Measurements from ENCODE around the gene CRACDL.
"Not testable (repeated sequence)": the region's sequence is repeated elsewhere in the genome, so short reads cannot be mapped to it uniquely, and the experiment has no call there.

Gene CRACDL

GRCh38 chr2:98771721-98772524 is 164.1 kb downstream of the CRACDL start:
- peak; percentile 90 for DNase-seq

DNA sequence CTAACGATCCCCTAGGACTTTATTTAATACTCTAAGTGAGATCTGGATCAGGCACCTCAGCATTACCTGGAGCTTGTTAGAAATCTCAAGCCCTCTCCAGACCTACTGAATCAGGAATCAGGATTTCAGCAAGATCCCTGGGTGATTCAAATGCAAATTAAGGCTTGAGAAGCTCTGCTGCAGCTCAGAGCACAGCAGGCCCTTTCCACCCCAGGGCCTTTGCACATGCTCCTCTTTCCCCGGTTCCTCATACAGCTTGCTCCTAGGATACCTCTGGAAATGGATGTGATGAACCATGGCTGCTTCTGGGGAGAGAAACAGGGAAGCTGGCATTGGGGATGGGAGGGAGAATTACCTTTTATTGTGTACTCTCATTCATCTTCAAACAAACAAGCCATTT is 164.8 kb downstream of the CRACDL start:
- DNase-seq, result no peak

- no peak for DNase-seq
Measured at GRCh38 chr2:98769784-98770183, 166.2 kb downstream of the CRACDL start.

DNA sequence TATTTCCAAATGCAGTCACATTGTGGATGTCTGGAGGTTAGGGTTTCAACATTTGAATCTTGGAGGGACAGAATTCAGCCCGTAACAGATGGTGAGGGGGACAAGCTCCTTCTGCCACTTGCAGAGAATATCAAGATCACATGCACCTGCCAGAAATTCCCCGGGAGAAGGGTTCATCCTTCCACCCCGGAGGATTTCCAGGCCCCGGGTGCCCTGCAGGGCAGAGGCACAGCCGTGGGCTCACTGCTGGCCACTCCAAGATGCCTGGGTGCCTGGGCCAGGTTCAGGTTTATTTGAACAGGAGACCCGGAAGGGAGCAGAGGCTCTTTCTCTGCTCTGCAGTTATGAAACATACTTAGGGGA is 166.9 kb downstream of the CRACDL start:
- no peak for DNase-seq

DNA sequence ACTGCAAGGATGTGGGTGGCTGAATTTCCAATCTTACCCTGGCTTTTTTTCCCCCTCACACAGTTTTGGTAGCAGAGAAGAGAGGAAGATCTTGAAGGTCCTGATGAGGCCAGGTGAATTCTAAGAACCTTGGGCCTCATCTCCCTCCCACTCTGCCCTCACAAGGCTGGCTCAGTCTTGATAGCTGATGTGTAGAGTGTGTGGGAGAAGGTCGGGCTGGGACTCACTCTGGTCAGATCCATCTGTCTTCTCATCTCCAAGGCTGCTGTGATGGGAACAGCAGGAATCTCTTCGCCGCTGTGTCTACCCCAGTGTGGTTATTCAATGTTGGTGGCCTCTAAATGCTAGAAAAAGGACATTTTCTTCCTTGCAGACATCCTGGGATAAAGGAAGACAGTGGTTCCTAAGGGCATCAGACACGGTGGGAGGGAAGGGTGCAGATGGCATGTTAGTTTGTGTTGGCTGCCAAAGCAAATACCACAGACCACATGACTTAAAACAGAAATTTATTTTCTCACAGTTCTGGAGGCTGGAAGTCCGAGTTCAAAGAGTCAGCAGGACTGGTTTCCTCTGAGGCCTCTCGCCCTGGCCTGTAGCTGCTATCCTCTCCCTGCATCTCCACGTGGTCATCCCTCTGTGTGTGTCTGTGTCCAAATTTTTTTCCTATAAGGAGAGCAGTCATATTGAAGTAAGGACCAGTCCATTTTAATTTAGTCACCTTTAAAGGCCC is 167.5 kb downstream of the CRACDL start:
- peak; percentile 74 for DNase-seq

GRCh38 chr2:98764499-98764898 is 171.5 kb downstream of the CRACDL start:
- DNase-seq, result peak; percentile 88

GRCh38 chr2:98763209-98763951 is 172.6 kb downstream of the CRACDL start:
- no peak for DNase-seq

- DNase-seq, result no peak
Measured at GRCh38 chr2:98761909-98762308, 174.1 kb downstream of the CRACDL start.

GRCh38 chr2:98761267-98761781 is 174.7 kb downstream of the CRACDL start:
- peak; percentile 53 for DNase-seq

DNA sequence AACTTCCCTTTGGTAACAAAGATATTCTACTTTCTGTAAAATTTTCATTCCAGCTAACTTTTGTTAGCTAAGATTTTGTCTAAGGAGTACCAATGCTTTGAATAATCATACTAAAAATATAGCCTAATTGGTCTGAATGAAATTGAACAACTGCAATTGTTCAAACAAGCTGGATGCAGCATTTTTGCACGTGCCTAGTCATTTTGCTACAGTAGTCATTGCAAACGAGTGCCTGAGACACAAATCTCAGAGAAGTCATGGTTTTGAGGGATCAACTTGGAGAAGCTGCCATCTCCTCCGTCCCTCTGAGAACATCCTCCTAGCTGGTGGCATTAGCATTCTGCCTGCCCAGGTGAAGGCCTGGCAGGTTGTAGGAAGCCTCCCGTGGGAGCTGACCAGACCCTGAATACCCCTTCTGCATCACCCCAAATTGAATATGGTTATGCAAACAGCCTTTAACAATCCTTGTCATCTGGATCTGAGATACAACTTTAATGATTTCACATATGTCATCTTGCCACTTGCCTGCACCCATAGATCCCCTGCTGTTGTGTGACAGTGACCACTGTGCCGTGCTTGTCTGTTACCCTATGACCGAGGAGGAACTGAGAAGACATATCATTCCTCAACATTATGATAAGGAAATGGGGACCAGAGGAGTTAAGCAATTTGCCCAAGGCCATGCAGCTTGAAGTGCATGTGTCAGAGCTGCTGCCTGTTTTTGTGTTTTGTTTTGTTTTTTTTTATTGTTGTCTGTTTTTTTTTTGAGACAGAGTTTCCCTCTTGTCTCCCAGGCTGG is 176.0 kb downstream of the CRACDL start:
- DNase-seq, result peak; percentile 88

DNA sequence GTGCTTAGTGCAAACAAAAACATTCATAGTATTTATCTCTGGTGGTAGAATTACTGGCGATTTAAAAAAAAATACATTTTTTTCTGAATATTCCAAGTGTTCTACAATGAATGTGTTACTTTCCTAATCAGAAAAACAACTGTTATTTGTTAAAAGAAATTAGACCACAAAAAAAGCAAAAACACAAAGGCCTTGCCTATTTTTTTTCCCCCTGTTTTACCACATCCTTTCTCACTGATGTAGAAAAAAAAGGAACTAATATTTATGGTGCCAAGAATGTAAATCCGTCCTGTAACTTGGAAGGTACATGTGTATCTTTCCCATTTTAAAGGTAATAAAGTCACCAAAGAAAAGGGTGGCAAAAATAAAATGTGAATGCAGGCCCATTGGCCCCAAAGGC is 176.7 kb downstream of the CRACDL start:
- no peak for DNase-seq

DNA sequence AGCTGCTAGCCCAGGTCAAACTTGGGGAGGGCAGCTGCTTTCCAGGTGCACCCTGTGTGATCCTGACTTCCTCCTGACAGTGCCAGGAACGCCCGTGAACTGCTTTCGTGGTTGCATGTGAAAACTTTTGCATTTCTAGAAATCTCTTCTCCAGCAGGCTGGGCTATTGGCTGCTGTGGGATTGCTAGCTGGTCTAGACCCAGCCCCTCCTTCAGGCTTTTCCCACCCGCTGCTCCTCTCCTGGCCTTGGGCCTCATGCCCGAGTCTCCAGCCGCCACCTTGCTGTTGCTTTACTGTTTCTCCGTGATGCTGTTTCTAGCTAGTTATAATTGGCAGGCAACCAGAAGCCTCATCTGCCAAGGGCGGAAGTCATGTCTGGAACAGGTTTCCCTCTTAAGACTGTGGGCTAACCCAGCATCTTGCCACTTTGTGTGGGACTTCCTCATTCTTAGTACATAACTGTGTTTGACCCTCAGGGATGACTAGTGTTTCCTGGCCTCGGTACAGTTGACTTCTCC is 178.1 kb downstream of the CRACDL start:
- DNase-seq, result peak; percentile 95

GRCh38 chr2:98753801-98754200 is 182.2 kb downstream of the CRACDL start:
- no peak for DNase-seq

GRCh38 chr2:98752711-98753110 is 183.3 kb downstream of the CRACDL start:
- not testable (repeated sequence) for DNase-seq

GRCh38 chr2:98751748-98752147 is 184.3 kb downstream of the CRACDL start:
- no peak for DNase-seq

- no peak for DNase-seq
Measured at GRCh38 chr2:98750593-98751282, 185.3 kb downstream of the CRACDL start.

- peak; percentile 97 for DNase-seq
Measured at GRCh38 chr2:98749066-98749450, 187.0 kb downstream of the CRACDL start.

DNA sequence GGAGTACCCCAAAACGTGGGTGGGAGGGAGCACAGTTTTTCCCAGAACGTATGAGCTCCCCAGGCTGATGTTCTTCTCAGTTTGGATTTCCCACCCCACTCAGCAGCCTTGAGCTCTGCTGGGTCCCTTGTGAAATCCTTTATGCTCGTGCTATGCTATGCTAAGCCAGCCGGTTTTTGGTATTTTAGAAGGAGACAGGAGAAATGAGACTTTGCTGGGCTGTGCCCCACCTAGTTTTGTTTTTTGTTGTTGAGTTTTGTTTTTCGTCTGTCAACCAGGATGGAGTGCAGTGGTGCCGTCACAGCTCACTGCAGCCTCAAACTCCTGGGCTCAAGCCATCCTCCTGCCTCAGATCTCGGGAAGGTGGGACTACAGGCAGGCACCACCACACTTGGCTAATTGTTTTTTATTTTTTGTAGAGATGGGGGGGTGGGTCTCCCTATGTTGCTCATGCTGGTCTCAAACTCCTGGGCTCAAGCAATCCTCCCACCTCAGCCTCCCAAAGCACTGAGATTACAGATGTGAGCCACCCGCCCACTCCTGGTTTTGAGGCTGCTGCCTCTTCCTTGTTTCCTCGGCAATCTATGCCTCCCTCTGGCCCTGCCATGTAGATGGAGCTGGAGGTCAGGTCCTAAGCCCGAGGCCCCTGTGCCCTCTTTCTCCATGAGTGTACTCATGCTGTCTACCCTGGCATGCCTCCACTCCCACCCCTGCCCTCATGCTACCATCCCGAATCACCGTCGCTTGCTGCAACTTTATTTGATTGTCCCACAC is 187.5 kb downstream of the CRACDL start:
- no peak for DNase-seq

DNA sequence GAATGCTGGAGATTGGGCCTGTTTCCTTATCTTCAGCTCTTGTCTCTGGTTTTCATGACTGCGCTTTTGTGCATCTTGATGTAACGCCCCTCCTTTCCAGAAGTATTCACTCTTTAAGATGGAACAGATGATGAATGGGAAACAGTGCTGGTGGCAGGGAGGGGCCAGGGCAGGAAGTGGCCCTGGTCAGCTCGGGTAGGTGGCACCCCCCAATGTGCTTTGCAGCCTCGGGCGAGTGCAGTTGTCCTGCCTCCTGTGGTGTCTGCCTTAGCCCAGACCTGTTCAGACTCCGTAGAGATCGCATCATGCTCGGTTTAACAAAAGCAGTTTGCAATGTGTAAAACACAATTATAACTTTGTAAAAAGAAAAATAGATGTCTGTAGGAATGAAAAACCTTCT is 188.1 kb downstream of the CRACDL start:
- no peak for DNase-seq

GRCh38 chr2:98746426-98746825 is 189.6 kb downstream of the CRACDL start:
- no peak for DNase-seq

- no peak for DNase-seq
Measured at GRCh38 chr2:98744595-98744994, 191.4 kb downstream of the CRACDL start.
